HepG2 (cell line): ENCODE data around the gene TAF8. TPM values are rescaled to one million over a fixed set of nuclear protein-coding genes. Genes with fewer than 3 reads are reported as not detected.

Experiments used
- BCL6 ChIP-seq: IDR thresholded peaks from 2 replicates; pipeline ENCODE4 v1.6.1; 2016; ENCODE audit warnings: missing genetic modification reagents, missing compliant biosample characterization
- CBX5 ChIP-seq: sonication (generic); formaldehyde crosslinking; IDR thresholded peaks from 2 replicates; pipeline ENCODE4 v1.4.0; 2020; ENCODE audit warnings: missing genetic modification reagents, borderline replicate concordance
- CEBPB ChIP-seq: IDR thresholded peaks from 2 replicates; pipeline ENCODE4 v1.6.1; 2011; ENCODE audit warnings: low read depth, low read length, improper control_type of control experiment, borderline replicate concordance
- GATAD2A ChIP-seq: IDR thresholded peaks from 2 replicates; pipeline ENCODE4 v1.6.1; 2016
- KAT8 ChIP-seq: IDR thresholded peaks from 2 replicates; pipeline ENCODE4 v1.6.1; 2016; ENCODE audit warnings: missing genetic modification reagents, missing compliant biosample characterization
- KDM2A ChIP-seq: sonication (generic); formaldehyde crosslinking; IDR thresholded peaks from 2 replicates; pipeline ENCODE4 v1.4.0; 2020; ENCODE audit warnings: low read depth, missing genetic modification reagents, borderline replicate concordance
- MAFK ChIP-seq, 2 experiments: IDR thresholded peaks in 1 of 2; conservative IDR thresholded peaks in 1 of 2; 2 replicates each; pipeline ENCODE4 v1.6.1; 2011; ENCODE audit warnings: improper control_type of control experiment in 2 of 2, low read length in 2 of 2
- MBD4 ChIP-seq: IDR thresholded peaks from 2 replicates; pipeline ENCODE4 v1.6.1; 2012; ENCODE audit warnings: low read length, inconsistent platforms, borderline replicate concordance
- MXD4 ChIP-seq: IDR thresholded peaks from 2 replicates; pipeline ENCODE4 v1.6.1; 2016; ENCODE audit warnings: mild to moderate bottlenecking, missing biosample characterization, missing genetic modification reagents
- PHF21A ChIP-seq: sonication (generic); formaldehyde crosslinking; IDR thresholded peaks from 2 replicates; pipeline ENCODE4 v1.5.0; 2020; ENCODE audit warnings: mild to moderate bottlenecking, missing genetic modification reagents
- RAD21 ChIP-seq: fragments of 450-650 bp; formaldehyde crosslinking; IDR thresholded peaks from 2 replicates; pipeline ENCODE4 v1.5.0; 2020; ENCODE audit warnings: mild to moderate bottlenecking
- RARA ChIP-seq: IDR thresholded peaks from 2 replicates; pipeline ENCODE4 v1.6.1; 2016; ENCODE audit warnings: missing genetic modification reagents, missing compliant biosample characterization
- REXO4 ChIP-seq: sonication (generic); formaldehyde crosslinking; IDR thresholded peaks from 2 replicates; pipeline ENCODE4 v1.8.0; 2022; ENCODE audit warnings: missing genetic modification reagents, mild to moderate bottlenecking, borderline replicate concordance
- SMC3 ChIP-seq: IDR thresholded peaks from 2 replicates; pipeline ENCODE4 v1.6.1; 2011; ENCODE audit warnings: low read length, improper control_type of control experiment
- STAG1 ChIP-seq: sonication (generic); formaldehyde crosslinking; IDR thresholded peaks from 2 replicates; pipeline ENCODE4 v1.4.0; 2020; ENCODE audit warnings: missing genetic modification reagents
- YY1 ChIP-seq: IDR thresholded peaks from 2 replicates; pipeline ENCODE4 v1.6.1; 2011; ENCODE audit warnings: low read length, low read depth, moderate library complexity, mild to moderate bottlenecking; ENCODE audit not compliant: insufficient read depth, insufficient replicate concordance
- ZFP36L2 ChIP-seq: sonication (generic); formaldehyde crosslinking; IDR thresholded peaks from 2 replicates; pipeline ENCODE4 v1.4.0; 2020; ENCODE audit warnings: missing genetic modification reagents
- ZFY ChIP-seq: sonication (generic); formaldehyde crosslinking; IDR thresholded peaks from 2 replicates; pipeline ENCODE4 v1.4.0; 2020; ENCODE audit warnings: missing genetic modification reagents
- ZMYM3 ChIP-seq: sonication (generic); formaldehyde crosslinking; IDR thresholded peaks from 2 replicates; pipeline ENCODE4 v1.5.1; 2020; ENCODE audit warnings: mild to moderate bottlenecking, missing genetic modification reagents
- ZNF124 ChIP-seq: sonication (generic); formaldehyde crosslinking; IDR thresholded peaks from 2 replicates; pipeline ENCODE4 v1.4.0; 2020; ENCODE audit warnings: missing genetic modification reagents
- polyA plus RNA-seq, 8 experiments: library from polyadenylated mRNA; depleted of rRNA in 3 of 8; stranded (reverse) in 7 of 8; unstranded in 1 of 8; fragments of >200 nt; fragmentation: Illumina TruSeq in 4 of 8; extraction: Trizol in 4 of 8; gene quantifications; 2 replicates each; pipeline versions ENCODE4 v1.2.1 to v1.2.3, GENCODE V29; 2011 to 2016; ENCODE audit warnings: low read depth in 4 of 8, missing spikeins in 1 of 8, mixed read lengths in 1 of 8; ENCODE audit not compliant: insufficient read depth in 1 of 8
- total RNA-seq, 5 experiments: library from RNA; depleted of rRNA; stranded (reverse); fragments of >200 nt; fragmentation: Illumina TruSeq; extraction: Trizol; gene quantifications; 2 replicates each; pipeline ENCODE4 v1.2.3, GENCODE V29; 2016; ENCODE audit warnings: low read depth in 1 of 5
- TF ChIP-seq, protein P1 (sequence below), 2 experiments: IDR thresholded peaks; 2 replicates each; pipeline ENCODE4 v1.6.1; 2011 to 2012; ENCODE audit warnings: low read length in 2 of 2, borderline replicate concordance in 1 of 2, low read depth in 1 of 2, mild to moderate bottlenecking in 1 of 2, moderate library complexity in 1 of 2
- TF ChIP-seq, protein P2 (sequence below): IDR thresholded peaks from 2 replicates; pipeline ENCODE4 v1.6.1; 2018; ENCODE audit warnings: missing genetic modification reagents, mild to moderate bottlenecking, missing compliant biosample characterization
- TF ChIP-seq, protein P3 (sequence below): sonication (generic); formaldehyde crosslinking; IDR thresholded peaks from 2 replicates; pipeline ENCODE4 v1.4.0; 2020; ENCODE audit warnings: missing genetic modification reagents

The TAF8 gene
- total and polyA plus RNA-seq, 2 of the 13 experiments (the other 11 are each of a cell fraction or from before 2014, with no cell fraction given): 25.2 to 25.8 TPM

DNA sequence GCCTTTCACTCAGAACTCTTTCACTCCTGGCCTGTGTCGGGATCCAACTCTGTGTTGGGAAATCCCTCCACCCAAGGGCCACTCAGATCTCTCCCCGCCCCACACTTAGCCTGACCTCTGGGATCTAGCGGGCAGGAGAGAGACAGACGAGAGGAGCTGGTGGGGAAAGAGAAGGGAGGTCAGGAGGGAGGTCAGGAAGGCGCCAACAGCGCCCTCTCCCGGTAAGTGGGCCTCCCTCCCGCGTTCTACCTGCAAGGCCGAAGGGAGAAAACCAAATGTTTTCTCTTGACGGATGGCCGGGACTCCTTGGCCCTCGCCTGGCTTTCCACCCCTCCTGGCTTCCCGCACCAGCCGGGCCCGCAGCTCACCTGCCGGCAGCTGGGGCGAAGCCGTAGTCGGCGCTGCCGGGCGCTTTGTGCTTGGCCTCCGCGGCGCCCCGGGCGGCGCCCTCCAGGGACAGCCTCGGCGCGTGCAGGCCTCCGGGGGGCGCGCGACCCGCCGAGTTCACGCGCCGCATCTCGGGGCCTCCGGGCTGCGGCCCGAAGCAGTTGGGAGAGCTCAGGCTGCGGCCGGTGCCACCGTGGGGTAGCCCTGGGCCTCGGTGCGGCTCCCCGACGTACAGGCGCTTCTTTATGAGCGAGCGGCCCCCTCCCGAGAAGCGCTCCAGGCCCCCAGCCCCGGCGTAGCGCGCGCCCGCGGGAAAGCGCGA lies 53.9 kb downstream of the TAF8 start (continued):
- TF ChIP-seq, protein P1, sequence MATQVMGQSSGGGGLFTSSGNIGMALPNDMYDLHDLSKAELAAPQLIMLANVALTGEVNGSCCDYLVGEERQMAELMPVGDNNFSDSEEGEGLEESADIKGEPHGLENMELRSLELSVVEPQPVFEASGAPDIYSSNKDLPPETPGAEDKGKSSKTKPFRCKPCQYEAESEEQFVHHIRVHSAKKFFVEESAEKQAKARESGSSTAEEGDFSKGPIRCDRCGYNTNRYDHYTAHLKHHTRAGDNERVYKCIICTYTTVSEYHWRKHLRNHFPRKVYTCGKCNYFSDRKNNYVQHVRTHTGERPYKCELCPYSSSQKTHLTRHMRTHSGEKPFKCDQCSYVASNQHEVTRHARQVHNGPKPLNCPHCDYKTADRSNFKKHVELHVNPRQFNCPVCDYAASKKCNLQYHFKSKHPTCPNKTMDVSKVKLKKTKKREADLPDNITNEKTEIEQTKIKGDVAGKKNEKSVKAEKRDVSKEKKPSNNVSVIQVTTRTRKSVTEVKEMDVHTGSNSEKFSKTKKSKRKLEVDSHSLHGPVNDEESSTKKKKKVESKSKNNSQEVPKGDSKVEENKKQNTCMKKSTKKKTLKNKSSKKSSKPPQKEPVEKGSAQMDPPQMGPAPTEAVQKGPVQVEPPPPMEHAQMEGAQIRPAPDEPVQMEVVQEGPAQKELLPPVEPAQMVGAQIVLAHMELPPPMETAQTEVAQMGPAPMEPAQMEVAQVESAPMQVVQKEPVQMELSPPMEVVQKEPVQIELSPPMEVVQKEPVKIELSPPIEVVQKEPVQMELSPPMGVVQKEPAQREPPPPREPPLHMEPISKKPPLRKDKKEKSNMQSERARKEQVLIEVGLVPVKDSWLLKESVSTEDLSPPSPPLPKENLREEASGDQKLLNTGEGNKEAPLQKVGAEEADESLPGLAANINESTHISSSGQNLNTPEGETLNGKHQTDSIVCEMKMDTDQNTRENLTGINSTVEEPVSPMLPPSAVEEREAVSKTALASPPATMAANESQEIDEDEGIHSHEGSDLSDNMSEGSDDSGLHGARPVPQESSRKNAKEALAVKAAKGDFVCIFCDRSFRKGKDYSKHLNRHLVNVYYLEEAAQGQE (IDR thresholded peaks at IDR 0.05; ENCODE audit: borderline replicate concordance in 1 of 2, low read depth in 1 of 2, low read length in 2 of 2): no peak
- TF ChIP-seq ZFY (CRISPR knock-in tag) (peak; percentile 32; the same call in 1 of the 2 replicates), GATAD2A (CRISPR knock-in tag) (peak; percentile 52; the same call in 1 of the 2 replicates), YY1 (peak; percentile 37), BCL6 (CRISPR knock-in tag) (0 out of 2 replicates have a peak, but pooled peaks have one; percentile 13), SMC3 (peak; percentile 36; the same call in 1 of the 2 replicates), KAT8 (CRISPR knock-in tag) (0 out of 2 replicates have a peak, but pooled peaks have one; percentile 34), REXO4 (CRISPR knock-in tag) (no peak), ZMYM3 (CRISPR knock-in tag) (0 out of 2 replicates have a peak, but pooled peaks have one; percentile 25), ZNF124 (CRISPR knock-in tag) (0 out of 2 replicates have a peak, but pooled peaks have one; percentile 44), PHF21A (CRISPR knock-in tag) (no peak), KDM2A (CRISPR knock-in tag) (peak; percentile 41), MBD4 (no peak), CBX5 (peak; percentile 13; the same call in 1 of the 2 replicates), ZFP36L2 (CRISPR knock-in tag) (no peak), MXD4 (CRISPR knock-in tag) (no peak), STAG1 (CRISPR knock-in tag) (peak; percentile 43; the same call in 1 of the 2 replicates), RARA (CRISPR knock-in tag) (peak; percentile 68), MAFK (conservative IDR thresholded peaks at IDR 0.05 in 1 of 2, IDR thresholded peaks at IDR 0.05 in 1 of 2; ENCODE audit: low read length in 2 of 2) (no peak), RAD21 (CRISPR knock-in tag) (peak; percentile 64), CEBPB (peak; percentile 29)
- TF ChIP-seq, protein P2, sequence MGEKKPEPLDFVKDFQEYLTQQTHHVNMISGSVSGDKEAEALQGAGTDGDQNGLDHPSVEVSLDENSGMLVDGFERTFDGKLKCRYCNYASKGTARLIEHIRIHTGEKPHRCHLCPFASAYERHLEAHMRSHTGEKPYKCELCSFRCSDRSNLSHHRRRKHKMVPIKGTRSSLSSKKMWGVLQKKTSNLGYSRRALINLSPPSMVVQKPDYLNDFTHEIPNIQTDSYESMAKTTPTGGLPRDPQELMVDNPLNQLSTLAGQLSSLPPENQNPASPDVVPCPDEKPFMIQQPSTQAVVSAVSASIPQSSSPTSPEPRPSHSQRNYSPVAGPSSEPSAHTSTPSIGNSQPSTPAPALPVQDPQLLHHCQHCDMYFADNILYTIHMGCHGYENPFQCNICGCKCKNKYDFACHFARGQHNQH (CRISPR knock-in tag): peak; percentile 26; the same call in 1 of the 2 replicates
- TF ChIP-seq, protein P3, sequence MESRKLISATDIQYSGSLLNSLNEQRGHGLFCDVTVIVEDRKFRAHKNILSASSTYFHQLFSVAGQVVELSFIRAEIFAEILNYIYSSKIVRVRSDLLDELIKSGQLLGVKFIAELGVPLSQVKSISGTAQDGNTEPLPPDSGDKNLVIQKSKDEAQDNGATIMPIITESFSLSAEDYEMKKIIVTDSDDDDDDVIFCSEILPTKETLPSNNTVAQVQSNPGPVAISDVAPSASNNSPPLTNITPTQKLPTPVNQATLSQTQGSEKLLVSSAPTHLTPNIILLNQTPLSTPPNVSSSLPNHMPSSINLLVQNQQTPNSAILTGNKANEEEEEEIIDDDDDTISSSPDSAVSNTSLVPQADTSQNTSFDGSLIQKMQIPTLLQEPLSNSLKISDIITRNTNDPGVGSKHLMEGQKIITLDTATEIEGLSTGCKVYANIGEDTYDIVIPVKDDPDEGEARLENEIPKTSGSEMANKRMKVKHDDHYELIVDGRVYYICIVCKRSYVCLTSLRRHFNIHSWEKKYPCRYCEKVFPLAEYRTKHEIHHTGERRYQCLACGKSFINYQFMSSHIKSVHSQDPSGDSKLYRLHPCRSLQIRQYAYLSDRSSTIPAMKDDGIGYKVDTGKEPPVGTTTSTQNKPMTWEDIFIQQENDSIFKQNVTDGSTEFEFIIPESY (CRISPR knock-in tag): peak; percentile 90
